IMR-90 (cell line): ENCODE data around the gene TM9SF4. TPM values are rescaled to one million over a fixed set of nuclear protein-coding genes. Genes with fewer than 3 reads are reported as not detected.

Source experiments
- ATAC-seq: fragments of 200-7000 bp; cut with Tn5 transposase; 2 replicates; pipeline ENCODE4 v1.9.1; 2020; ENCODE audit warnings: low read depth, mild to moderate bottlenecking, moderate library complexity
- BruUV-seq: library from RNA; stranded (reverse); fragments of 400-500 nt; replicated peaks from 2 replicates; lab custom pipeline; 2021; lab: Mats Ljungman, UMichigan
- CTCF ChIA-PET: fragments of 300-600 bp; formaldehyde crosslinking; extraction: SDS; loops from one replicate; lab custom pipeline; 2021; ENCODE audit warnings: antibody characterized with exemption; lab: Yijun Ruan, JAX
- POLR2A ChIA-PET: fragments of 300-600 bp; sonication (Branson Sonifier 250); formaldehyde crosslinking; loops from one replicate; lab custom pipeline; 2022; ENCODE audit warnings: antibody characterized with exemption; ENCODE audit not compliant: unreplicated experiment; lab: Charles Lee
- DNase-seq: peaks from one replicate; pipeline ENCODE4 v3.0.0; 2013
- H2AFZ ChIP-seq: replicated peaks from 2 replicates; pipeline ENCODE3; 2013; ENCODE audit warnings: low read length, mild to moderate bottlenecking; ENCODE audit not compliant: poor library complexity
- H2AK5ac ChIP-seq: 2 replicates; pipeline ENCODE4 v1.6.1; 2013; ENCODE audit warnings: low read depth, low read length, inconsistent platforms
- H2AK9ac ChIP-seq: replicated peaks from 2 replicates; pipeline ENCODE3; 2013; ENCODE audit warnings: mild to moderate bottlenecking, low read depth, low read length, moderate library complexity; ENCODE audit not compliant: poor library complexity
- H2BK120ac ChIP-seq: 2 replicates; pipeline ENCODE4 v1.6.1; 2013; ENCODE audit warnings: low read depth, low read length, inconsistent platforms
- H2BK15ac ChIP-seq: 3 replicates; pipeline ENCODE4 v1.6.1; 2013; ENCODE audit warnings: low read depth, low read length, inconsistent platforms
- H2BK20ac ChIP-seq: 2 replicates; pipeline ENCODE4 v1.6.1; 2013; ENCODE audit warnings: low read depth, mild to moderate bottlenecking, inconsistent platforms, low read length, moderate library complexity
- H2BK5ac ChIP-seq: 2 replicates; pipeline ENCODE4 v1.6.1; 2013; ENCODE audit warnings: mild to moderate bottlenecking, low read depth, low read length, inconsistent platforms; ENCODE audit not compliant: poor library complexity, severe bottlenecking
- H3K14ac ChIP-seq: replicated peaks from 2 replicates; pipeline ENCODE4 v1.6.1; 2013; ENCODE audit warnings: low read depth, low read length, inconsistent platforms
- H3K18ac ChIP-seq: 2 replicates; pipeline ENCODE4 v1.6.1; 2013; ENCODE audit warnings: low read depth, low read length, control low read depth
- H3K23ac ChIP-seq: 2 replicates; pipeline ENCODE4 v1.6.1; 2013; ENCODE audit warnings: low read depth, low read length, inconsistent platforms
- H3K27ac ChIP-seq: 2 replicates; pipeline ENCODE4 v1.5.1; 2013; ENCODE audit warnings: mild to moderate bottlenecking, control low read depth, low read length; ENCODE audit not compliant: insufficient read depth
- H3K27me3 ChIP-seq: 2 replicates; pipeline ENCODE4 v1.6.1; 2013; ENCODE audit warnings: low read length; ENCODE audit not compliant: control insufficient read depth, insufficient read depth
- H3K36me3 ChIP-seq: 2 replicates; pipeline ENCODE4 v1.6.1; 2013; ENCODE audit warnings: low read length, mixed read lengths; ENCODE audit not compliant: control insufficient read depth, insufficient read depth
- H3K4ac ChIP-seq: 2 replicates; pipeline ENCODE4 v1.6.1; 2013; ENCODE audit warnings: low read depth, low read length, inconsistent platforms
- H3K4me1 ChIP-seq: 2 replicates; pipeline ENCODE4 v1.6.1; 2013; ENCODE audit warnings: low read length, mixed read lengths; ENCODE audit not compliant: control insufficient read depth, insufficient read depth
- H3K4me2 ChIP-seq: 2 replicates; pipeline ENCODE4 v1.6.1; 2013; ENCODE audit warnings: low read depth, mild to moderate bottlenecking, control low read depth, low read length, moderate library complexity
- H3K4me3 ChIP-seq: 2 replicates; pipeline ENCODE4 v1.5.1; 2013; ENCODE audit warnings: low read depth, mild to moderate bottlenecking, control low read depth, low read length, moderate library complexity; ENCODE audit not compliant: insufficient read depth
- H3K56ac ChIP-seq: 2 replicates; pipeline ENCODE4 v1.6.1; 2013; ENCODE audit warnings: low read length, inconsistent platforms; ENCODE audit not compliant: insufficient read depth; ENCODE audit errors: extremely low read depth
- H3K79me1 ChIP-seq, 2 experiments: 2 replicates each; pipeline ENCODE4 v1.6.1; 2013; ENCODE audit warnings: low read length in 2 of 2, inconsistent platforms in 1 of 2, low read depth in 1 of 2
- H3K9ac ChIP-seq: 2 replicates; pipeline ENCODE4 v1.6.1; 2013; ENCODE audit warnings: low read depth, low read length, control low read depth
- H3K9me1 ChIP-seq: 2 replicates; pipeline ENCODE4 v1.6.1; 2013; ENCODE audit warnings: low read length, inconsistent platforms; ENCODE audit not compliant: insufficient read depth
- H3K9me3 ChIP-seq: 2 replicates; pipeline ENCODE4 v1.6.1; 2013; ENCODE audit warnings: low read length; ENCODE audit not compliant: control insufficient read depth, insufficient read depth
- H4K20me1 ChIP-seq: 2 replicates; pipeline ENCODE4 v1.6.1; 2013; ENCODE audit warnings: low read length, inconsistent platforms; ENCODE audit not compliant: insufficient read depth
- H4K5ac ChIP-seq: 2 replicates; pipeline ENCODE4 v1.6.1; 2013; ENCODE audit warnings: mild to moderate bottlenecking, low read depth, low read length, control low read depth
- H4K8ac ChIP-seq, 2 experiments: 2 replicates each; pipeline ENCODE4 v1.6.1; 2013; ENCODE audit warnings: low read depth in 2 of 2, low read length in 2 of 2, control low read depth in 1 of 2, inconsistent platforms in 1 of 2
- H4K91ac ChIP-seq: 2 replicates; pipeline ENCODE4 v1.6.1; 2013; ENCODE audit warnings: low read depth, low read length, inconsistent platforms; ENCODE audit not compliant: insufficient read depth
- CHD1 ChIP-seq: IDR thresholded peaks from 2 replicates; pipeline ENCODE4 v1.6.1; 2012; ENCODE audit warnings: low read depth, low read length, improper control_type of control experiment
- CTCF ChIP-seq: conservative IDR thresholded peaks from 2 replicates; pipeline ENCODE4 v1.5.1; 2012; ENCODE audit warnings: mild to moderate bottlenecking, low read depth, low read length, improper control_type of control experiment
- WGBS, 2 experiments: methylation state at CpG; one replicate each; pipeline versions ENCODE4 v1.1.5 to v1.1.7; 2013; ENCODE audit warnings: missing lambda C conversion rate in 2 of 2; ENCODE audit not compliant: insufficient read length in 1 of 2; ENCODE audit errors: extremely low coverage in 2 of 2; 5-methylcytosine and 5-hydroxymethylcytosine counted together
- dilution Hi-C: fragments of 300-500 bp; cut with HindIII; formaldehyde crosslinking; loops from one replicate; pipeline ENCODE4 v1.14.3; 2018; ENCODE audit warnings: low sequenced_read_pairs; ENCODE audit not compliant: unreplicated experiment
- in situ Hi-C: fragments of 300-500 bp; cut with MboI; formaldehyde crosslinking; loops from 3 replicates; pipeline ENCODE4 v1.14.3; 2019; ENCODE audit warnings: low sequenced_read_pairs, inconsistent platforms, mixed read lengths
- intact Hi-C: fragments of 100-400 bp; cut with micrococcal nuclease; formaldehyde crosslinking; loops from 2 replicates; pipeline ENCODE4 v1.10.0; 2022
- polyA plus RNA-seq, 3 experiments: library from polyadenylated mRNA; depleted of rRNA; stranded (reverse); fragments of >200 nt; gene quantifications; 2 replicates each; pipeline ENCODE4 v1.2.3, GENCODE V29; 2012; ENCODE audit warnings: low replicate concordance in 1 of 3
- total RNA-seq: library from RNA; depleted of rRNA; stranded (reverse); fragments of >200 nt; gene quantifications from 2 replicates; pipeline ENCODE4 v1.2.3, GENCODE V29; 2012

The TM9SF4 gene
- total and polyA plus RNA-seq, 2 of the 4 experiments (the other 2 are of a cell fraction) = 35.3 to 59.1 TPM

- H2AFZ ChIP-seq = no peak overlapping the region
- intact Hi-C loops = no loop called here
- peak overlapping the region; percentile 51 for H2AK5ac ChIP-seq
- in situ Hi-C loops = no loop called here
- no peak overlapping the region for H3K18ac ChIP-seq
- peak overlapping the region; percentile 40 for H3K4ac ChIP-seq
- H4K8ac ChIP-seq = no peak overlapping the region
- peak overlapping the region; percentile 58 for H2AK9ac ChIP-seq
- DNase-seq (no peak), ATAC-seq (no peak; the same call in 1 of the 2 replicates)
- peaks cover 32% of the 10 kb centered on the region for H3K9me1 ChIP-seq
- H3K4me3 ChIP-seq = no peak overlapping the region
- BruUV-seq = no TSS peak
- POLR2A ChIA-PET = no interaction called here
- no peak overlapping the region for H3K56ac ChIP-seq
- CTCF ChIA-PET = no interaction called here
- no peak overlapping the region for H4K91ac ChIP-seq
- H3K4me1 ChIP-seq = peaks cover 18% of the 10 kb centered on the region
- H3K4me2 ChIP-seq = no peak overlapping the region
- no peak overlapping the region for H2BK15ac ChIP-seq
- H3K27me3 ChIP-seq = no peaks in the 10 kb centered on the region
- H3K36me3 ChIP-seq = peaks cover 37% of the 10 kb centered on the region
- H2BK120ac ChIP-seq = no peak overlapping the region
- H4K20me1 ChIP-seq = peaks cover 58% of the 10 kb centered on the region
- H3K27ac ChIP-seq = no peak overlapping the region
- H3K9me3 ChIP-seq = no peaks in the 10 kb centered on the region
- dilution Hi-C loops = no loop called here
- no peak overlapping the region; the same call in 1 of the 2 replicates for H3K14ac ChIP-seq
- H3K79me1 ChIP-seq = peaks cover 61 to 93% of the 10 kb centered on the region in 2 experiments
- TF ChIP-seq CTCF = no peak
- no peak for TF ChIP-seq CHD1
- H3K9ac ChIP-seq = no peak overlapping the region
- H4K5ac ChIP-seq = no peak overlapping the region
- WGBS, 2 experiments = 92% methylated on average over 2 of the region's 8 CpGs; no CpG with 5 or more reads in 1 of the 2 experiments
- H2BK5ac ChIP-seq = no peak overlapping the region
- no peak overlapping the region; the same call in 1 of the 2 replicates for H3K23ac ChIP-seq
- no peak overlapping the region for H2BK20ac ChIP-seq
Observed at GRCh38 chr20:32201977-32202363, 92.5 kb downstream of the TM9SF4 start.
